DND-41 (cell line): ENCODE measurements around the gene GRIP2.

ENCODE experiments used
- CTCF ChIP-seq: IDR thresholded peaks from 2 replicates; pipeline ENCODE4 v1.5.1; 2012; ENCODE audit warnings: borderline replicate concordance, low read length, moderate library complexity, mild to moderate bottlenecking; ENCODE audit not compliant: poor library complexity, severe bottlenecking; ENCODE audit errors: extremely low read depth
- EZH2 ChIP-seq: IDR thresholded peaks from 3 replicates; pipeline ENCODE4 v1.6.1; 2012; ENCODE audit warnings: borderline replicate concordance, low read depth, mild to moderate bottlenecking, moderate library complexity, low read length, inconsistent platforms; ENCODE audit not compliant: severe bottlenecking

GRCh38 chr3:14468621-14468981 is 71.5 kb downstream of the GRIP2 start:
- TF ChIP-seq CTCF (no peak), EZH2 (no peak)
